OCI-LY1 (cell line): ENCODE measurements around the gene CCDC85C.

ENCODE experiments used
- H2AFZ ChIP-seq: fragments of 200-600 bp; sonication (generic), shearing (Covaris generic); 2 replicates; pipeline ENCODE4 v1.6.0; 2014; ENCODE audit warnings: antibody characterized with exemption, mild to moderate bottlenecking, low read length
- H3F3A ChIP-seq: fragments of 200-600 bp; sonication (generic), shearing (Covaris generic); 2 replicates; pipeline ENCODE4 v1.6.0; 2014; ENCODE audit warnings: mild to moderate bottlenecking, antibody characterized with exemption, low read length, moderate library complexity; ENCODE audit not compliant: insufficient read depth
- H3K27ac ChIP-seq: fragments of 200-600 bp; sonication (generic); 2 replicates; pipeline ENCODE4 v1.5.1; 2014; ENCODE audit warnings: low read length, mixed run types, mild to moderate bottlenecking, low read depth; ENCODE audit not compliant: poor library complexity, severe bottlenecking
- H3K27me3 ChIP-seq: fragments of 200-600 bp; sonication (generic); 2 replicates; pipeline ENCODE4 v1.6.0; 2014; ENCODE audit warnings: antibody characterized with exemption, mild to moderate bottlenecking, low read length, moderate library complexity; ENCODE audit not compliant: insufficient read depth
- H3K36me3 ChIP-seq: fragments of 200-600 bp; sonication (generic); 2 replicates; pipeline ENCODE4 v1.6.1; 2014; ENCODE audit warnings: mild to moderate bottlenecking, antibody characterized with exemption, low read length, moderate library complexity, mixed read lengths; ENCODE audit not compliant: insufficient read depth
- H3K4me1 ChIP-seq: fragments of 200-600 bp; sonication (generic); 2 replicates; pipeline ENCODE4 v1.5.1; 2014; ENCODE audit warnings: mild to moderate bottlenecking, low read length, moderate library complexity; ENCODE audit not compliant: insufficient read depth, severe bottlenecking
- H3K4me2 ChIP-seq: fragments of 200-600 bp; sonication (generic), shearing (Covaris generic); 2 replicates; pipeline ENCODE4 v1.6.1; 2014; ENCODE audit warnings: low read length
- H3K4me3 ChIP-seq: fragments of 200-600 bp; sonication (generic); 2 replicates; pipeline ENCODE4 v1.5.1; 2014; ENCODE audit warnings: low read length, low read depth, mild to moderate bottlenecking, mixed read lengths; ENCODE audit not compliant: poor library complexity, severe bottlenecking
- H3K79me2 ChIP-seq: fragments of 200-600 bp; shearing (Covaris generic); 2 replicates; pipeline ENCODE4 v1.6.1; 2016; ENCODE audit warnings: mixed run types, low read length, mixed read lengths; ENCODE audit not compliant: insufficient read depth
- H3K9ac ChIP-seq: fragments of 200-600 bp; sonication (generic), shearing (Covaris generic); 2 replicates; pipeline ENCODE4 v1.6.1; 2014; ENCODE audit warnings: mild to moderate bottlenecking, low read length, mixed read lengths
- H3K9me2 ChIP-seq: fragments of 200-600 bp; sonication (generic), shearing (Covaris generic); 2 replicates; pipeline ENCODE4 v1.6.1; 2014; ENCODE audit warnings: low read depth, mild to moderate bottlenecking, low read length, mixed read lengths
- H3K9me3 ChIP-seq: fragments of 200-600 bp; shearing (Covaris generic); 2 replicates; pipeline ENCODE4 v1.6.1; 2014; ENCODE audit warnings: low read length, mixed read lengths
- H4K20me1 ChIP-seq: fragments of 200-600 bp; sonication (generic), shearing (Covaris generic); 2 replicates; pipeline ENCODE4 v1.6.0; 2016; ENCODE audit warnings: mild to moderate bottlenecking, low read length; ENCODE audit not compliant: insufficient read depth
- CTCF ChIP-seq: fragments of 200-600 bp; sonication (generic), shearing (Covaris generic); IDR thresholded peaks from 2 replicates; pipeline ENCODE4 v1.5.1; 2017; ENCODE audit warnings: mild to moderate bottlenecking, antibody characterized with exemption, low read length, moderate library complexity, mixed read lengths
- EZH2 ChIP-seq: fragments of 200-600 bp; sonication (generic), shearing (Covaris generic); IDR thresholded peaks from 2 replicates; pipeline ENCODE4 v1.8.0; 2017; ENCODE audit warnings: borderline replicate concordance, mixed run types, mild to moderate bottlenecking, antibody characterized with exemption, low read length, moderate library complexity, mixed read lengths

The CCDC85C gene

GRCh38 chr14:99543985-99544384 is 60.0 kb downstream of the CCDC85C start:
- H3K27ac ChIP-seq: no peak overlapping the region
- H3K9me2 ChIP-seq: no peaks in the 10 kb centered on the region
- no peak overlapping the region for H2AFZ ChIP-seq
- no peak overlapping the region for H3K4me2 ChIP-seq
- no peaks in the 10 kb centered on the region for H3K36me3 ChIP-seq
- no peaks in the 10 kb centered on the region for H4K20me1 ChIP-seq
- no peak for TF ChIP-seq CTCF
- no peak for TF ChIP-seq EZH2
- no peaks in the 10 kb centered on the region for H3K27me3 ChIP-seq
- H3K9ac ChIP-seq: no peak overlapping the region
- no peaks in the 10 kb centered on the region for H3K9me3 ChIP-seq
- no peak overlapping the region for H3K4me3 ChIP-seq
- H3K79me2 ChIP-seq: no peaks in the 10 kb centered on the region
- no peaks in the 10 kb centered on the region for H3F3A ChIP-seq
- no peaks in the 10 kb centered on the region for H3K4me1 ChIP-seq

GRCh38 chr14:99543370-99543769 is 60.6 kb downstream of the CCDC85C start:
- H3K27ac ChIP-seq: no peak overlapping the region
- H3K9ac ChIP-seq: no peak overlapping the region
- no peak overlapping the region for H2AFZ ChIP-seq
- H4K20me1 ChIP-seq: no peaks in the 10 kb centered on the region
- H3K36me3 ChIP-seq: no peaks in the 10 kb centered on the region
- no peaks in the 10 kb centered on the region for H3K79me2 ChIP-seq
- H3K9me2 ChIP-seq: no peaks in the 10 kb centered on the region
- no peaks in the 10 kb centered on the region for H3K9me3 ChIP-seq
- H3K4me1 ChIP-seq: no peaks in the 10 kb centered on the region
- H3K27me3 ChIP-seq: no peaks in the 10 kb centered on the region
- no peak overlapping the region for H3K4me2 ChIP-seq
- no peak for TF ChIP-seq CTCF
- no peak for TF ChIP-seq EZH2
- H3F3A ChIP-seq: no peaks in the 10 kb centered on the region
- H3K4me3 ChIP-seq: no peak overlapping the region

GRCh38 chr14:99542566-99542965 is 61.4 kb downstream of the CCDC85C start:
- Histone ChIP-seq H3K9ac (no peak overlapping the region), H3K36me3 (no peaks in the 10 kb centered on the region), H4K20me1 (no peaks in the 10 kb centered on the region), H3F3A (no peaks in the 10 kb centered on the region), H2AFZ (no peak overlapping the region), H3K4me2 (no peak overlapping the region), H3K4me3 (no peak overlapping the region), H3K79me2 (no peaks in the 10 kb centered on the region), H3K27ac (no peak overlapping the region), H3K4me1 (no peaks in the 10 kb centered on the region), H3K9me2 (no peaks in the 10 kb centered on the region), H3K9me3 (no peaks in the 10 kb centered on the region), H3K27me3 (no peaks in the 10 kb centered on the region)
- no peak for TF ChIP-seq EZH2
- no peak for TF ChIP-seq CTCF
